ENCODE data around the gene CRIM1. TPM values are rescaled to one million over a fixed set of nuclear protein-coding genes. Genes with fewer than 3 reads are reported as not detected.

Gene CRIM1
- total RNA-seq, 1 experiment from 2014 or later: 46.5 TPM

DNA sequence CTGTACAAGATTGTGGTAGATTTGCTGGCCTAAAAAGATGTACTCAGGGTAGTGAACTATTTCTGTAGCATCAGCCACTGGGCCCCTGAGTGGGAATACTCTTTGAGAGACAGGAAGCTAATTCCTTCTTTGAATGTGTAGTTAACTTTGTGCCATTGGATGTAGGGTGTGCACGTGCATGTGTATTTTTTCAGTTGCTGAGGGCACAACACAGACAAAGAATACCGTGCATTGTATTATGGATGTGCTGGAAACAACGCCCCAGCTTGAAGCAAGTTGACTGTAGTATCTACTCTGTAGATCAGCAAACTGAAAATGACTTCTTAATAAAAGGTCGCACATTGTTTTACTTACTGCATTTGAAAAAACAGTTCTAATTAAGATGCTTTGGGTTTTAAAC is 14.1 kb downstream of the CRIM1 start:
- Histone ChIP-seq H3K36me3 (ENCODE audit: insufficient read depth, low read length, poor library complexity, severe bottlenecking) (no peaks in the 10 kb centered on the region), H3K9me3 (ENCODE audit: low read depth, low read length, poor library complexity, severe bottlenecking) (no peaks in the 10 kb centered on the region), H3K27me3 (replicated peaks; ENCODE audit: insufficient read depth, low read depth, low read length, poor library complexity) (no peaks in the 10 kb centered on the region), H3K4me3 (ENCODE audit: low read depth, low read length, poor library complexity, severe bottlenecking) (no peak overlapping the region), H3K27ac (ENCODE audit: low read depth, low read length, poor library complexity, severe bottlenecking) (no peak overlapping the region), H3K4me1 (ENCODE audit: insufficient read depth, low read length, poor library complexity, severe bottlenecking) (peaks cover 78% of the 10 kb centered on the region)
- no TSS peak for BruUV-seq (replicated peaks)
- POLR2A ChIA-PET (ENCODE audit: low non-redundant PET): no interaction called here
- CTCF ChIA-PET: no interaction called here
- no peak for DNase-seq (ENCODE audit: low spot score)
- intact Hi-C loops (cut with micrococcal nuclease; ENCODE audit: unreplicated experiment): no loop called here
- TF ChIP-seq EZH2 (IDR thresholded peaks at IDR 0.05; ENCODE audit: borderline replicate concordance, low read depth, low read length, poor library complexity, severe bottlenecking): no peak
- TF ChIP-seq, protein P1, sequence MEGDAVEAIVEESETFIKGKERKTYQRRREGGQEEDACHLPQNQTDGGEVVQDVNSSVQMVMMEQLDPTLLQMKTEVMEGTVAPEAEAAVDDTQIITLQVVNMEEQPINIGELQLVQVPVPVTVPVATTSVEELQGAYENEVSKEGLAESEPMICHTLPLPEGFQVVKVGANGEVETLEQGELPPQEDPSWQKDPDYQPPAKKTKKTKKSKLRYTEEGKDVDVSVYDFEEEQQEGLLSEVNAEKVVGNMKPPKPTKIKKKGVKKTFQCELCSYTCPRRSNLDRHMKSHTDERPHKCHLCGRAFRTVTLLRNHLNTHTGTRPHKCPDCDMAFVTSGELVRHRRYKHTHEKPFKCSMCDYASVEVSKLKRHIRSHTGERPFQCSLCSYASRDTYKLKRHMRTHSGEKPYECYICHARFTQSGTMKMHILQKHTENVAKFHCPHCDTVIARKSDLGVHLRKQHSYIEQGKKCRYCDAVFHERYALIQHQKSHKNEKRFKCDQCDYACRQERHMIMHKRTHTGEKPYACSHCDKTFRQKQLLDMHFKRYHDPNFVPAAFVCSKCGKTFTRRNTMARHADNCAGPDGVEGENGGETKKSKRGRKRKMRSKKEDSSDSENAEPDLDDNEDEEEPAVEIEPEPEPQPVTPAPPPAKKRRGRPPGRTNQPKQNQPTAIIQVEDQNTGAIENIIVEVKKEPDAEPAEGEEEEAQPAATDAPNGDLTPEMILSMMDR (conservative IDR thresholded peaks at IDR 0.05; ENCODE audit: low read depth, low read length): no peak

DNA sequence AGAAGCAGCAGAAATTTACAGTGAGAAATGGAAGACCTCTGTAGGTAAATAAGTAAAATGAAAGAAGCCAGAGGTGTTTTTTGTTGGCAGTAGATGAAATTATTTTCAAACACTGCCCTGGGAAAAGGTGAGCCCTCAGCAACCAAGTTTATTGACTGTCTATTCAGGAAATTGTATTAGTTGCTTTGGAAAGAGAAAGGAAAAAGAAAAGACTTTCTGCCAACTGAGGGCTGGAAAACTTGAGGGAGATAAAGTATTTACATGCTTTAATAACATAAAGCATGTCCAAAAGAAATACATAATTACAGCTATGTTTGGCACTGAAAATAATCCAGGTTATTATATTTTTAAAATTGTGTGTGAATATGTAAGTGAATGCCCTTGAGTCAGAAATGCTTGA is 14.7 kb downstream of the CRIM1 start:
- Histone ChIP-seq H3K27ac (ENCODE audit: low read depth, low read length, poor library complexity, severe bottlenecking) (no peak overlapping the region), H3K4me3 (ENCODE audit: low read depth, low read length, poor library complexity, severe bottlenecking) (no peak overlapping the region), H3K4me1 (ENCODE audit: insufficient read depth, low read length, poor library complexity, severe bottlenecking) (peaks cover 76% of the 10 kb centered on the region), H3K36me3 (ENCODE audit: insufficient read depth, low read length, poor library complexity, severe bottlenecking) (no peaks in the 10 kb centered on the region), H3K9me3 (ENCODE audit: low read depth, low read length, poor library complexity, severe bottlenecking) (no peaks in the 10 kb centered on the region), H3K27me3 (replicated peaks; ENCODE audit: insufficient read depth, low read depth, low read length, poor library complexity) (no peaks in the 10 kb centered on the region)
- no peak for DNase-seq (ENCODE audit: low spot score)
- intact Hi-C loops (cut with micrococcal nuclease; ENCODE audit: unreplicated experiment): no loop called here
- TF ChIP-seq EZH2 (IDR thresholded peaks at IDR 0.05; ENCODE audit: borderline replicate concordance, low read depth, low read length, poor library complexity, severe bottlenecking): no peak
- TF ChIP-seq, protein P1 (conservative IDR thresholded peaks at IDR 0.05; ENCODE audit: low read depth, low read length): no peak
- BruUV-seq (replicated peaks): no TSS peak
- CTCF ChIA-PET: no interaction called here
- POLR2A ChIA-PET (ENCODE audit: low non-redundant PET): no interaction called here

DNA sequence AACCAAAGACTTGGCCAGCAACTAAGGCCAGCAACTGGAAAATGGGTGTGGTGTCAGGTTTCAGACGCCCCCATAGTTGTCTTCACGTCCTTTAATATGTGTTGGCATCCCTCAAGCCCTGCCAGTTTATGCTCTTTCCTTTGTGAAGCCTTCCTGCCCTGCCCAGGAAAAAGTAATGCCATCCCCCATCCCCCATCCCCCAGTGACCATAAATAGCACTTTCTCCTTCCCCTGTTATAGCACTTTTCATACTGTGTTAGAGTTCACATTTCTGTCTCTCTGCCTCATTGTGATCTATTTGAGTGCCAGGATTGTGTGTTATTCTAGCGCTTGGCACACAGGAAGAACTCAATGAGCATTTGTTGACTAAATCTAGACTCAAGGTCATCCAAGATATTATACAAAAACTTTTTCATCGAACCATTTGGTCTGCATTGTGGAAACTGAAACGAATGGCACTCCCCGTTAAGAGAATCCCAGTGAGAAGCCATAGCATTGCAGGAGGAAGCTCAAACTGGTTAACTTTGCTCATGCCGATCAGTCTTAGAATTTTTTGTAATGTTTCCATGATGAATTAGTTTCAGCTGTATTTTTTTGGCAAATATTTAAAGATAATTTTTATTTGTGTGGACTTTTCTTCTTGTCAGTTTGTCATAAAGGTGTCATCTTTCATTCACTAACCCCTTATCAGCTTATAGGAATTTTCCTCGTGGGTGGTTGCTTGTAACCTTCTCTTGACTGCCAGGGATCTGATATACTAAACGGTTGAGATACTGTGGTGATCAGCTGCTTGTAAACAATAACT is 15.7 kb downstream of the CRIM1 start:
- TF ChIP-seq, protein P1 (conservative IDR thresholded peaks at IDR 0.05; ENCODE audit: low read depth, low read length): no peak
- TF ChIP-seq EZH2 (IDR thresholded peaks at IDR 0.05; ENCODE audit: borderline replicate concordance, low read depth, low read length, poor library complexity, severe bottlenecking): no peak
- H3K9me3 ChIP-seq (ENCODE audit: low read depth, low read length, poor library complexity, severe bottlenecking): no peaks in the 10 kb centered on the region
- no peak for DNase-seq (ENCODE audit: low spot score)
- CTCF ChIA-PET: no interaction called here
- H3K4me3 ChIP-seq (ENCODE audit: low read depth, low read length, poor library complexity, severe bottlenecking): no peak overlapping the region
- intact Hi-C loops (cut with micrococcal nuclease; ENCODE audit: unreplicated experiment): no loop called here
- H3K27ac ChIP-seq (ENCODE audit: low read depth, low read length, poor library complexity, severe bottlenecking): peak overlapping the region; percentile 9
- POLR2A ChIA-PET (ENCODE audit: low non-redundant PET): no interaction called here
- H3K27me3 ChIP-seq (replicated peaks; ENCODE audit: insufficient read depth, low read depth, low read length, poor library complexity): no peaks in the 10 kb centered on the region
- BruUV-seq (replicated peaks): no TSS peak
- no peaks in the 10 kb centered on the region for H3K36me3 ChIP-seq (ENCODE audit: insufficient read depth, low read length, poor library complexity, severe bottlenecking)
- H3K4me1 ChIP-seq (ENCODE audit: insufficient read depth, low read length, poor library complexity, severe bottlenecking): peaks cover 83% of the 10 kb centered on the region

Measured in A673 (cell line).